ENCODE data around the gene SLC34A1.

Gene SLC34A1

DNA sequence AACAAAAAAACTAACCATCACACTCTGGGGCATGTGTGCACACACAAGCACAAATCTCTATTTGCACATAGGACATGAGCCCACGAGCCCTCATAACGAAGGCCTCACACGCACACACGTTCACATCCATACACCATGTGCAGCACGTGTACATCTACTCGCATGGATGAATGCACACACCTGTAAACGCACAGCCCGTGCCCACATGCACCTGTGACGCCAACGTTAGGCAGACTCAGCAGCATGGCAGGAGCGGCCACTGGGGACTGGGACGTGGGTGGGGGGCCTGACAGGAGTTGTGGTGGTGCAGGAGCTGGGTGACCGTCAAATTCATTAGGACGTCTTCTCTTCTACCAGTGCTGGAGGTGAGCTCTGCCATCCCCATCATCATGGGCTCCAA lies 3.2 kb downstream of the SLC34A1 start (continued):
- TF ChIP-seq, protein P1, sequence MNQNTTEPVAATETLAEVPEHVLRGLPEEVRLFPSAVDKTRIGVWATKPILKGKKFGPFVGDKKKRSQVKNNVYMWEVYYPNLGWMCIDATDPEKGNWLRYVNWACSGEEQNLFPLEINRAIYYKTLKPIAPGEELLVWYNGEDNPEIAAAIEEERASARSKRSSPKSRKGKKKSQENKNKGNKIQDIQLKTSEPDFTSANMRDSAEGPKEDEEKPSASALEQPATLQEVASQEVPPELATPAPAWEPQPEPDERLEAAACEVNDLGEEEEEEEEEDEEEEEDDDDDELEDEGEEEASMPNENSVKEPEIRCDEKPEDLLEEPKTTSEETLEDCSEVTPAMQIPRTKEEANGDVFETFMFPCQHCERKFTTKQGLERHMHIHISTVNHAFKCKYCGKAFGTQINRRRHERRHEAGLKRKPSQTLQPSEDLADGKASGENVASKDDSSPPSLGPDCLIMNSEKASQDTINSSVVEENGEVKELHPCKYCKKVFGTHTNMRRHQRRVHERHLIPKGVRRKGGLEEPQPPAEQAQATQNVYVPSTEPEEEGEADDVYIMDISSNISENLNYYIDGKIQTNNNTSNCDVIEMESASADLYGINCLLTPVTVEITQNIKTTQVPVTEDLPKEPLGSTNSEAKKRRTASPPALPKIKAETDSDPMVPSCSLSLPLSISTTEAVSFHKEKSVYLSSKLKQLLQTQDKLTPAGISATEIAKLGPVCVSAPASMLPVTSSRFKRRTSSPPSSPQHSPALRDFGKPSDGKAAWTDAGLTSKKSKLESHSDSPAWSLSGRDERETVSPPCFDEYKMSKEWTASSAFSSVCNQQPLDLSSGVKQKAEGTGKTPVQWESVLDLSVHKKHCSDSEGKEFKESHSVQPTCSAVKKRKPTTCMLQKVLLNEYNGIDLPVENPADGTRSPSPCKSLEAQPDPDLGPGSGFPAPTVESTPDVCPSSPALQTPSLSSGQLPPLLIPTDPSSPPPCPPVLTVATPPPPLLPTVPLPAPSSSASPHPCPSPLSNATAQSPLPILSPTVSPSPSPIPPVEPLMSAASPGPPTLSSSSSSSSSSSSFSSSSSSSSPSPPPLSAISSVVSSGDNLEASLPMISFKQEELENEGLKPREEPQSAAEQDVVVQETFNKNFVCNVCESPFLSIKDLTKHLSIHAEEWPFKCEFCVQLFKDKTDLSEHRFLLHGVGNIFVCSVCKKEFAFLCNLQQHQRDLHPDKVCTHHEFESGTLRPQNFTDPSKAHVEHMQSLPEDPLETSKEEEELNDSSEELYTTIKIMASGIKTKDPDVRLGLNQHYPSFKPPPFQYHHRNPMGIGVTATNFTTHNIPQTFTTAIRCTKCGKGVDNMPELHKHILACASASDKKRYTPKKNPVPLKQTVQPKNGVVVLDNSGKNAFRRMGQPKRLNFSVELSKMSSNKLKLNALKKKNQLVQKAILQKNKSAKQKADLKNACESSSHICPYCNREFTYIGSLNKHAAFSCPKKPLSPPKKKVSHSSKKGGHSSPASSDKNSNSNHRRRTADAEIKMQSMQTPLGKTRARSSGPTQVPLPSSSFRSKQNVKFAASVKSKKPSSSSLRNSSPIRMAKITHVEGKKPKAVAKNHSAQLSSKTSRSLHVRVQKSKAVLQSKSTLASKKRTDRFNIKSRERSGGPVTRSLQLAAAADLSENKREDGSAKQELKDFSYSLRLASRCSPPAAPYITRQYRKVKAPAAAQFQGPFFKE (tag by site-specific recombination; IDR thresholded peaks at IDR 0.05; ENCODE audit: borderline replicate concordance), result no peak
- TF ChIP-seq ZNF324 (tag by site-specific recombination; IDR thresholded peaks at IDR 0.05) (no peak), ZNF132 (tag by site-specific recombination; IDR thresholded peaks at IDR 0.05; ENCODE audit: borderline replicate concordance) (no peak)

DNA sequence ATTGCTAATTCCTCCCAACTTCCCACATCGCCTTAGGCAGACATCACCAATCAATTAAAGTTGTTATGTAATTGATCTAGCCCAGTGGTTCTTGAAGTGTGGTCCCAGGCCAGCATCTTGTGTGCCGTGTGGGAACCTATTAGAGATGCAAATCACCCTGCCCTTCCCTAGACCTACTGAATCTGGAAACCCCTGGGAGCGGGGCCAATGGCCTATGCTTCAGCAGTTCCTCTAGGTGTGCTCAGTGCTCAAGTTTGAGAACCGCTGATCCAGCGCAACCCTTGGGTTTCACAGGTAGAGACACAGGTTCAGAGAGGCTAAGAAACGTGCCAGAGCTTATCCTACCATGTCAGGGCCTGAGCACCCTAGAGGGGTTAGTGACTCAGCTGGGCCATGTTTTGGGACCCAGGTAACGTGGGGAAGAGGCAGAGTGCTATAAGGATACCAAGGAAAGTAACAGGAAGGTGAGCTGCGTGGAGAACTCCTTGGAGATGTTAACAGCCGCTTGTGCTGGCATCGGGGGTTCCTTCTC lies 4.4 kb downstream of the SLC34A1 start:
- Histone ChIP-seq H3K9me3 (ENCODE audit: control insufficient read depth, insufficient read depth, low read depth, low read length) (no peaks in the 10 kb centered on the region), H3K4me1 (ENCODE audit: control insufficient read depth, insufficient read depth, low read length) (no peaks in the 10 kb centered on the region), H3K4me3 (ENCODE audit: low read depth, low read length) (no peak overlapping the region), H3K36me3 (ENCODE audit: control insufficient read depth in 2 of 2, insufficient read depth in 1 of 2, low read length in 2 of 2) (no peaks in the 10 kb centered on the region), H3K27ac (ENCODE audit: extremely low read depth, low read depth, low read length) (no peak overlapping the region)
- POLR2A ChIA-PET, result interaction anchor here (0.6 kb wide), 1 partner anchor 9 kb away, joined by 3 read pairs; no protein-coding TSS in a partner anchor
- CTCF ChIA-PET, result interaction anchor here (0.6 to 6.8 kb wide), 12 partner anchors 10 to 275 kb away, joined by 3 to 97 read pairs (median 6); partner anchors contain the start of genes GRK6 and PFN3
- TF ChIP-seq ZNF202 (tag by site-specific recombination; IDR thresholded peaks at IDR 0.05; ENCODE audit: borderline replicate concordance), result no peak
- TF ChIP-seq ZBTB17 (tag by site-specific recombination; IDR thresholded peaks at IDR 0.05), result peak; percentile 70
- TF ChIP-seq ZNF140 (tag by site-specific recombination; IDR thresholded peaks at IDR 0.05), result no peak
- TF ChIP-seq ZNF548 (tag by site-specific recombination; IDR thresholded peaks at IDR 0.05), result no peak
- no peak for TF ChIP-seq WT1 (tag by site-specific recombination; IDR thresholded peaks at IDR 0.05)

DNA sequence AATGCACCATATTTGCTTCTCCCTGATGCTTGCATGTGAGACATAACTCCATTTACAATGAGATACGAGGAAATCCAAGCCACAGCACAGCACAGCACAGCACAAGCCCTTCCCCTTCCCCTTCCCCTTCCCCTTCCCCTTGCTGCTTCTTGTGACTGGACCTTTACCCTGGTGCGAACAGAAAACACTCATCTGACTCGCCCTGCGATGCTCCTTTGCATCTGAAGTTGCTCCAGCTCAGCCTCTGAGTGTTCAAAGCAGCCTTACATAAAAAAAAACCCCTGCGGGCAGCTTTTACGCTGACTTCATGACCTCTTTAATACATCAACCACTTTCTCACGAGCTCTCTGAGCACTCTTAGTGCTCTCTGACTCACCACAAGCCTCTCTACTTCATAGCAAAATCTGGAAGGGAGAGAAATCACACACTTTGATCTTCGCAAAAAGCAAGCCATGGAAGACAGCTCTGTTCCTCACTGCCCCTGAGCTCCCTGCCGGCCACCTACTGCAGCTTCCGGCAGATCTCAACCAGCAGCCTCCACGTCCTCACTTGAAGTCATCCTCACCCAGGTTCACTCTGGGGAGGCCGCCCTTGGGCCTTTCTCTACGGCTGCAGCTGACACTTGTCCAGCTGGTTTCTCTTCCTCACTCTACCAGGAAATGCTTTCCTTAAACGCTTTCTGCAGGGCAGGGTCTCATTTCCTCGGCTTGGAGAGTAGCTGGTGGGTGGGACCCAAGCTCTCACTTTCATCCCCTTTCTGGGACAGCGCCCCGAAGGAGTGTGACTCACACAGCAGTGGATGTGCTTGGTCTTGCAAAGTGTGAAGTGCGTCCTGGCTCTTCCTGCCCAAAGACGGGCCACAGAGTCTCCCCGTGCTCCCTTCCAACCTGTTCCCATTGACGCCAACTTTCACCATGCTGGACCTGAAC lies 5.3 kb downstream of the SLC34A1 start:
- Histone ChIP-seq H3K4me3 (ENCODE audit: low read depth, low read length) (no peak overlapping the region), H3K4me1 (ENCODE audit: control insufficient read depth, insufficient read depth, low read length) (no peaks in the 10 kb centered on the region), H3K27ac (ENCODE audit: extremely low read depth, low read depth, low read length) (no peak overlapping the region), H3K9me3 (ENCODE audit: control insufficient read depth, insufficient read depth, low read depth, low read length) (no peaks in the 10 kb centered on the region), H3K36me3 (ENCODE audit: control insufficient read depth in 2 of 2, insufficient read depth in 1 of 2, low read length in 2 of 2) (no peaks in the 10 kb centered on the region)
- ChIA-PET POLR2A (interaction anchor here (0.6 to 4.4 kb wide), 4 partner anchors 10 to 66 kb away, joined by 3 to 20 read pairs (median 3); no protein-coding TSS in a partner anchor), CTCF (interaction anchor here (0.6 to 6.8 kb wide), 22 partner anchors 11 to 276 kb away, joined by 3 to 97 read pairs (median 4); partner anchors contain the start of genes GRK6, LMAN2 and PFN3)
- peak; percentile 48; the same call in 1 of the 2 replicates for TF ChIP-seq PRDM1 (tag by site-specific recombination; IDR thresholded peaks at IDR 0.05)
- TF ChIP-seq ZNF184 (tag by site-specific recombination; IDR thresholded peaks at IDR 0.05), result no peak

All from HEK293 (cell line).